GM12875 (cell line): Measurements from ENCODE around the gene ITSN2.
"Not testable (repeated sequence)": the region's sequence is repeated elsewhere in the genome, so short reads cannot be mapped to it uniquely, and the experiment has no call there.

Experiments
- H3K4me3 ChIP-seq: one replicate; pipeline ENCODE4 v1.5.1; 2011; ENCODE audit warnings: low read depth, low read length, control low read depth
- CTCF ChIP-seq: IDR thresholded peaks from 2 replicates; pipeline ENCODE4 v1.5.1; 2011; ENCODE audit warnings: low read depth, mild to moderate bottlenecking, control low read depth, inconsistent platforms, low read length, moderate library complexity, borderline replicate concordance; ENCODE audit not compliant: insufficient read depth

The ITSN2 gene

GRCh38 chr2:24343225-24343882 lies 17.0 kb downstream of the ITSN2 start:
- no peak for TF ChIP-seq CTCF
- no peak overlapping the region for H3K4me3 ChIP-seq

GRCh38 chr2:24342110-24342910 lies 18.0 kb downstream of the ITSN2 start:
- H3K4me3 ChIP-seq = no peak overlapping the region
- no peak for TF ChIP-seq CTCF

GRCh38 chr2:24339856-24340262 lies 20.5 kb downstream of the ITSN2 start:
- no peak overlapping the region for H3K4me3 ChIP-seq
- no peak for TF ChIP-seq CTCF

GRCh38 chr2:24339098-24339497 lies 21.2 kb downstream of the ITSN2 start:
- H3K4me3 ChIP-seq = not testable (repeated sequence)

- no peak for TF ChIP-seq CTCF
- H3K4me3 ChIP-seq = no peak overlapping the region
Observed at GRCh38 chr2:24337890-24338289, 22.4 kb downstream of the ITSN2 start.

- no peak overlapping the region for H3K4me3 ChIP-seq
- TF ChIP-seq CTCF = no peak
Observed at GRCh38 chr2:24336811-24337210, 23.5 kb downstream of the ITSN2 start.

- TF ChIP-seq CTCF = no peak
- H3K4me3 ChIP-seq = no peak overlapping the region
Observed at GRCh38 chr2:24334245-24334633, 26.1 kb downstream of the ITSN2 start.
